Peyer's patch (tissue), 4 donors: Measurements from ENCODE around the gene STPG3.
A peak's percentile ranks its signal among the peaks of the same experiment; 100 is the strongest.

Experiments used
- POLR2A ChIP-seq, 2 donors: fragments of 450-650 bp; IDR thresholded peaks; one replicate each; pipeline ENCODE4 v1.5.1; 2017; ENCODE audit warnings: antibody characterized with exemption in 2 of 2, mild to moderate bottlenecking in 2 of 2, moderate library complexity in 2 of 2
- TF ChIP-seq, protein P1 (sequence below), 6 experiments: fragments of 450-650 bp in 4 of 6; fragments of 200-600 bp in 2 of 6; sonication (generic) in 1 of 6; IDR thresholded peaks; one replicate each; pipeline ENCODE4 v1.5.1; 2017 to 2019; ENCODE audit warnings: antibody characterized with exemption in 6 of 6, mild to moderate bottlenecking in 3 of 6, moderate library complexity in 1 of 6

DNA sequence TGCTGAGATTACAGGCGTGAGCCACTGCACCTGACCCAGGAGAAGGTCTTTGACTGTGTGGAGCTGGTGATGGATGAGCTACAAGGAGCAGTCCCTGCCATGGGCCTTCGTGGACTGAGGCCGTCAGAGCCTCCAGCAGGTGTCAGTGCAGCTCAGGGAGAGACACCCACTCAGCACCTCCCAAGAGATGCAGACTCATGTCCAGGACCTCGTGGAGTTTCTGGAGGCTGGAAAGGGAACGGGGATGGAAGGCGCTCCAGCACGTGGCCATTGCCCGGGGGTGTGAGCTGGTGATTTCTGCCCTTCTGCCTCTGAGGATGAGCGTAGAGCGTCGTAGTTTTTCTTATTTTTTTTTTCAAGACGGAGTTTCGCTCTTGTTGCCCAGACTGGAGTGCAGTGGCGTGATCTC is 35.9 kb downstream of the STPG3 start:
- TF ChIP-seq, protein P1, sequence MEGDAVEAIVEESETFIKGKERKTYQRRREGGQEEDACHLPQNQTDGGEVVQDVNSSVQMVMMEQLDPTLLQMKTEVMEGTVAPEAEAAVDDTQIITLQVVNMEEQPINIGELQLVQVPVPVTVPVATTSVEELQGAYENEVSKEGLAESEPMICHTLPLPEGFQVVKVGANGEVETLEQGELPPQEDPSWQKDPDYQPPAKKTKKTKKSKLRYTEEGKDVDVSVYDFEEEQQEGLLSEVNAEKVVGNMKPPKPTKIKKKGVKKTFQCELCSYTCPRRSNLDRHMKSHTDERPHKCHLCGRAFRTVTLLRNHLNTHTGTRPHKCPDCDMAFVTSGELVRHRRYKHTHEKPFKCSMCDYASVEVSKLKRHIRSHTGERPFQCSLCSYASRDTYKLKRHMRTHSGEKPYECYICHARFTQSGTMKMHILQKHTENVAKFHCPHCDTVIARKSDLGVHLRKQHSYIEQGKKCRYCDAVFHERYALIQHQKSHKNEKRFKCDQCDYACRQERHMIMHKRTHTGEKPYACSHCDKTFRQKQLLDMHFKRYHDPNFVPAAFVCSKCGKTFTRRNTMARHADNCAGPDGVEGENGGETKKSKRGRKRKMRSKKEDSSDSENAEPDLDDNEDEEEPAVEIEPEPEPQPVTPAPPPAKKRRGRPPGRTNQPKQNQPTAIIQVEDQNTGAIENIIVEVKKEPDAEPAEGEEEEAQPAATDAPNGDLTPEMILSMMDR (IDR thresholded peaks at IDR 0.05): peak in 4 of 6 experiments; percentile 28 to 91 (median 87)
- no peak for TF ChIP-seq POLR2A (IDR thresholded peaks at IDR 0.05)
